ENCODE data around the gene RHBG.

The RHBG gene

DNA sequence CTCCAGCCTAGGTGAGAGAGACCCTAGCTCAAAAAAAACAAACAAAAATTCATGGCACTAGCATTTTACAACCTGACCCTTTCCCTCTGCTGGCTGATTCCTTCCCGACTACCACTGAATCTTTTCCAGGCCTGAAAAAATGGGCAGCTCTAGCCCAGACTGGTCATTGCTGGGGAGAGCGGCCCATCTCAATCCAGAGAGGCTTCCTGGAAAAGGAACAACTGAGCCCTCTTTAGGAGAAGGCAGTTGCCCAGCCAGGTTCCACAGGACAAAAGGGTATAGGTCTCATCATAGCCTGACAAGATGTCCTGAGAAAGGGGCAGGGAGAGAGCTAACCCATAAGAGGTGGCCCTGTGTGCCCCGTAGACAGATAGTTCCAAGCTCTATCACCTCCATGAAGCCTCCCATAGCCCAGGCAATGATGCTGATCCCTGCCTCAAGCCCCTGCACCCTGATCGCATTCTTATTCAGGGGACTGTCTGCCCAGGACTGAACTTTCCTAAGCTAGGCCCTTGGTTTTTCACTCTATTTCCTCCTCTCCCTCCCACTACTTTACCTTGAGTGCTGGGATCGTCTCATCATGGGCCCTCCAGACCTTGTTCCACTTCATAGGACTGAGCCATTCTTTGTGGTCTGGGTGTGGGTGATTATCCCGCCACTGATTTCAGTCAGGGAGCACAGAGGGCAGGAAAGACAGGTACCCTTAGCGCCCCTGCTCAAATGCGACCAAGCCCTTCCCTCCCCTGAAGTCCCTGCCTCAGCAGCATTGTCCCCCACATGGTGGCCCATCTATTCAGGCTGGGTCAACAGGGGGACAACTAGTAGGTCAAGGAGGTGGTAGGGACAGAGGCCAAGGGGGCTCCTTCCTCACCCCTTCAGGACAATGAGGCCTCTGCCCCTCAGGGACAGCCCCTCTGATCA lies 18.2 kb downstream of the RHBG start:
- no peak for DNase-seq

DNA sequence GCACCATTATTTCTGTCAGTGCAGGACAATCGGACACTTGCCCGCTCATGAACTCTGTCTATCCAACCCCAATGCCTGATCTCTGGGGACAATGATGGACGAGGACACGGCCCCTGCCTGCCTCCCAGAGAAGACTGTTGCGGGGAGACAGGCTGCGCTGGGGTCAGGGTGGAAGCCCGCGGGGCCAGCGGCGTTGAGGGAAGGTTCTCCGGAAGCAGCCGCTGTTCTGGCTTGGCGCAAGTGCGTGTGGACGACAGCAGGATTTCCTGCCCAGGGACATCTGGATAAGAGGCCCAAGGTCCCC lies 18.8 kb downstream of the RHBG start:
- no peak for DNase-seq

DNA sequence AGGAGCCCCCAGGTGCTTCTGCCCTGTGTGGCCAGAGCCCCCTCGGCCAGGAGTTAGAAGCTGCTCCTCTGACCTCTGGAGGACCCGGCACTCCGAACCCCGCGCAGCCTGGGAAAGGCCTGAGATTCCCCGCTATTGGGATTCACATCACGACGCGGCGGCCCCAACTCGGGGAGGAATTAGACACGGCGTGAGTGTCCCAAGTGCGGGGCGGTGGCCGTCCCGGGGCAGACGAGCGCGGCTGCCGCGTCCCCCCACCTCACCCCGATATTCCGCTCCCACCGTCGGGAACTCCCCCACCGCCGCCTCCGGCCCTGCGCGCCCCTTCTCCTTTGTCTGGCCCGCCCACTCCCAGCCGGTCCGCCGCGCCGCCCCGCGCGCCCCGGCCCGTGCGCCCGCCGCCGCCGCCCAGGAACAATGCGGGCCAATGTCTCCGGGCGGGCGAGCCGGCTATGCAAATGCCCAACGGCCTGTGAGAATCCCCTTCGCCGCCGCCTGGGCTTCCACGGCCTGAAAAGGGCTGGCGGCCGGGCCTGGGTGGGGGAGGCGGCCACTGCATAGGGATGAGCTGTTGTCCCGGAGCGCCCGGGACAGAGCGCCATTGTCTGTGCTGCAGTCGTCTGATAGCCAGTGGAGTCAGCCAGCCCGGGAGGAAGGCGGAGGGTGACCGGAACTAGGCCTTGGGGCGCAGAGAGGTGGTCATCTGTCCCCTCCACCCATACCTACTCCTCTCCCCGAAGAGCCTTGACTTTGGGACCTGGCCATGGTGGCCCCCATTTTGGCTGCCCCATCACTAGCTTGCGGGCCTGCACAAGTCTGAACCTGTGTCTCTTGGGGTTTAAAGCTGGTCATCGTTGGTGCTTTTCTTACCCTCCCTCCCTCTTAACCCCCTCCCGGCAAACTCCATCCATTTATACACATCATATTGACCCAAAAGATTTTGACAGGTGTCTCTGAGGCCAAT lies 19.4 kb downstream of the RHBG start:
- no peak for DNase-seq

DNA sequence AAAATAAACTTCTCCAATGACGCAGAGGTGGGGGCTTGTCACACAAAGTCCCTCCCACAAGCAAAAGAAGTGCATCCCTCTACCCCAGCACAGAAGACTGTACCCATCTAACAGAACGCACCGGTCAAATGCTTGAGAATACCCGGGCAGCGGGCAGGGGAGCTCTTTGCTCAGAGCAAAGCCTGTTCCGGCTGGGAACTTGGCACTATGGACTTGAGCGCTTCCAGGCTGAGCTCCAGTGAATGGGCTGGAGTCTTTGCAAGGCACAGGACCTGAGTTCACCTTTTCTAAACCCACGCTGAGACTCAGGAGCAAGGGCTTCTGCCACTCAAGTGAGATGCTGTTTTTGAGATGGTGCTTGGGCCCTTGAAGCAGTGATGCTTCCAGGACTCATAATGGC lies 20.3 kb downstream of the RHBG start:
- DNase-seq: no peak

DNA sequence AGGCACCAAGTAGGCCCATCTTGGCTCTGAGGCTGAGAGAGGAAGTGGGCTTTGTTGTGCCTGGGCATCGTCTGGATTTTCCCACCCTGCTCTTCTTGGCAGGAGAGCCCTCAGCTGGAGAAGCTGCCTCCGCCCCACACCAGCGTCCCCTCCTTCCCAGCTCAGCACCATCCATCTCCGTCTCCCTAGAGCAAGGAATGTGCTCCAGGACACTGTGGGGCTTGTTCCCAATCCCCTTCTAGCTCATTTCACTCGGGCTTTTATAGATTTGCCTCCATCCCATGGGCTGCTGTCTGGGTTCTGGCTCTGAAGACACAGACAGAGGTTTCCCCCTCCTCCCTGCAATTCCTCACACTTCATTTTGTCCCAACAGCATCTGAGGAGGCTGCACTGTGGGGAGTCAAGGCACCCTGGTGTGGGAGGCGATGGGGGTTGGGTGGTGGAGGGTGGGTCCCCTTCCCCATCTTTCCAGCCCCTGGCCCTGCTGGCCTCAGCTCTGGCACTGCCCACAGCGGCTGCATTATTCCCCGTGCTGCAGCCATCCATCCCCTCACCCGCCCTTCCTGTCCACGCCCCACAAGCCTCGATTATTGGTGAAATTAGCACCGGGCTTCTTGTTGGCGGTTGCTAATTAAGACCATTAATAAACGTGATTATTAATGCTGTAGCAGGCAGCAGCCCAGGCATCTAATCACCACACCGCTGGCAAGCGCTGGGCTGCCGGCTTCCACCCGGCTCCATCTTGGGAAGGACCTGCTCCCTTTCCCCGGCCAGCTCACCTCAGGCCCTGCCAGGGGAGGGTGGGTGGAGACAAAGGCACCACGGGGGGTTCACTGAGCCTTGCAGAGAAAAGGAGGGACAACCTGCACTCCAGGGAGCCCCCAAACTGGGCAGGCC lies 21.7 kb downstream of the RHBG start:
- DNase-seq: no peak

GRCh38 chr1:156391366-156391677 lies 22.3 kb downstream of the RHBG start:
- DNase-seq: no peak

DNA sequence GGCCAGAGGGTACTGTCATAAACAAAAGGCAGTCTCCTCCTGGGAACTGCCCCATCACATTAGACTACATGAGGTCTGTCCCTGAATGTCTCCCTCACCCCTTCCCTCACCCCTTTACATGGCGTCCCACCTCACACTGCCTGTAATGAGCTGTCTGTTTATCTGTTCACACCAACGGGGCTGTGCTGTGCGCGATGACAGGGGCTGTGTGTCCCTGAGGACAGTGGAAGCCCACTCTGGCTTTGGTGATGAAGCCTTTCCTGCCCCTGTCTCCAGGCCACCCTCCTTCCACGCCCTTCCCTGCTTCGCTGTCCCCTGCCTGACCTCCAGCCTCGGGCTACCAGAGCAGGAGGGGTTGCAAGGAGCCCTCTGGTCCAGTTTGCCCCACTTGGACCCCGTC lies 22.7 kb downstream of the RHBG start:
- no peak for DNase-seq

DNA sequence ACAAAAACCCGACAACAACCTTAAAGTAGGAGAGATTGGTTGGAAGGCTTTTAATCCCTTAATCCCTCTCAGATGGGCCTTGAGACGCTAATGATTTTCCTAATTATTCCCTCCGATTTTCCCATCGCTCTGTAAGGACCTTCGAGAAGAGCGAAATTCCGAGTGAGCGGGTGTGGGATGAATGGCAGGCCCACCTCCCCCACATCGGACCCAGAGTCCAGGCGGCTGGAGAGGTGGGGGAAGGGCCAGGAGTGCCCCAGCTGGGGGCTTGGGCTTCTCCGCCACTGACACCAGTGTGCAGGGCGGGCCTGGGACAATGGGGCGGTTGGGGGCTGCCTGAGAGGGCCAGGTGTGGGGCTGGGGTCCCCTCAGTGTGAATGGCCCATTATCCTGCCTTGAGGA lies 23.4 kb downstream of the RHBG start:
- no peak for DNase-seq

DNA sequence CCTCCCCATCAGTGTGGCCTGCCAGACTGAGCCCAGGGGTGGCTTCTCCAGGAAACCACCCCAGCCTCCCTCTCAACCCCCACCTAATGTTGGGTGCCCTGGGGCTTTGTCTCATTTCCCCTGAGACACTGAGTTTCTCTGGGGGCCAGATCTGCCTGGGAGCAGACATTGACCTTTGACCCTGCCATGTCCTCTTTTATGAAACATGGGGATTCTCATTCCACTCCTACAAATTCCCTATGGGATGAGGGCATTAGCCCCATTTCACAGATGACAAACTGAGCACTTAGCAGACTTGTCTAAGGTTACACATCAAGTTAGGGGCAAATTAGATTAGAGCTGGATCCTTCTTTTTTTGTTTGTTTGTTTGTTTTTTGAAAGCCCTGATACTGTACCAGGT lies 24.1 kb downstream of the RHBG start:
- no peak for DNase-seq

DNA sequence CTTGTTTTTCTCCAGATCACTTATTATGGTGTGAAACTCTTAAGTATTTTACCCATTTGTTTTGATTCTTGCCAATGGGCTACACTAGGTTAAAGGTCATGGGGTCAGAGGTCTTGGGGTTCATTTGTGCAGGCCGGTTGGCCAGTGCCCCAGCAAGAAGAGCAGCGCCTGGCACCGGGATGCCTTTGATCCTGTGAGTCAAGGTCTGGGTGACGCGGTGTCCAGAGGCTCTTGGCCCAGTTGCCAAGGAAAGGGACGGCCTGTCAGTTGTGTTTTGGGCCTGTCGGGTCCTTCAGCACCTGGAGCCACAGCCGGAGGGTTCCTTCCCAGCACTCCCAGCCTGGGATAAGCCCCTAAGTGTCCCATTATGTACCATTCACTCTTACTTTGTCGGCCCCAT lies 25.1 kb downstream of the RHBG start:
- no peak for DNase-seq

DNA sequence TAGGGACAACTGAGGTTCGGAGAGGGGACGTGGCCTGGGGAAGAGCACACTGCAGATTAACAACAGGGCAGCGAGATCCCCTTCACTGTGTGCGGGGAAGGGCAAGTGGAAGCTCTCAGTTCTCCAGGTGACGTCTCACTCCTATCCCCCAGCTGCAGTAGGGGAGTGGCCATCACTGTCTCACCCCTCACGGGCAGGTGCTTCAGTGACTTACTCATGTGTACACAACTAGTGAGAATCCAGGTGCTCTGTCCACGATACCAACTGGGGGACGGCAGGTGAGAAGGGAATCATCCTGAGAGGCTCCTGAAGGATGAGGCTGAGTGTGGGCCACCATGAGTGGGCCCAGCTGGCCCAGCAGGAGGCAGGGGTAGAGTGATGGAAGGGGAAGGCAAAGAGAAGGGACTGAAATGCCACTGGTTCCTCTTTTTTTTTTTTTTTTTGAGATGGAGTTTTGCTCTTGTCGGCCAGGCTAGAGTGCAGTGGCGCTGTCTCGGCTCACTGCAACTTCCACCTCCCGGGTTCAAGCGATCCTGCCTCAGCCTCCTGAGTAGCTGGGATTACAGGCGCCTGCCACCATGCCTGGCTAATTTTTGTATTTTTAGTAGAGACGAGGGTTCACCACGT lies 25.9 kb downstream of the RHBG start:
- no peak for DNase-seq

DNA sequence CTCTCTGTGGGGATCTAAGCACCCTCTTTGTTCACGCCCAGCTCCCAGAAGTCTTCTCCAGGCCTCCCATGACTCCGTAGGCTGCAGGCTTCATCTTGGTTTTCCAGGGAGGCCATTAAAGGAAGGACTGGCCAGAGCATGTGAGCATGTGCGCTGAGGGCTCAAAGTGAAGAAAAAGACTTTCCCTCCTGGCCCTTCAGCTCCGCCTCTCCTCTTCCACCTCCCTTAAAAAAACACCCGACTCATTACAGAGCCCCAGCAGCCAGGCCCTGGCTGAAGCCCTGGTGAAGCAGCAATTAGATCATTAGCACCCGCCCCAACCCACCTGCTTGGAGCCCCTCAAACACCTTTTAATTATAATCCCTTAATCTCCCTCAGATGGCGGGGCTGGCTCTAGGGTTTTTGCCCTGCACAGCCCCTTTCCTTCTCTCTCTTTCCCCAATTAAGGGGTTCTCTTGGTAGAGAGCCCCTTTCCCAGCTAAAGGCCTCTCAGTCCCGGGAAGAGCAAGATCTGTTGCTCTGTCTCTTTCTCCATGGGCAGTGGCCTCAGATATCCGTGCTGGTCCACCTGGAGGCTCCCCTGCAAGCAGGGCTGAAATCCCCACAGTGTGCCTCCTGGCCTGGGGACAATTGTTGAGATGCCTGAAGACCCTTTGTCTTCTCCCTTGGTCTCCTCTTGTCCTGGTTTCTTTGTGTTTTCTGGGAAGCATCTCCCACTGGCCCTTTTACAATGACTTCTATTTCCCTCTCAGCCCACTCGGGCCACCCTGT lies 30.5 kb downstream of the RHBG start:
- no peak for DNase-seq

DNA sequence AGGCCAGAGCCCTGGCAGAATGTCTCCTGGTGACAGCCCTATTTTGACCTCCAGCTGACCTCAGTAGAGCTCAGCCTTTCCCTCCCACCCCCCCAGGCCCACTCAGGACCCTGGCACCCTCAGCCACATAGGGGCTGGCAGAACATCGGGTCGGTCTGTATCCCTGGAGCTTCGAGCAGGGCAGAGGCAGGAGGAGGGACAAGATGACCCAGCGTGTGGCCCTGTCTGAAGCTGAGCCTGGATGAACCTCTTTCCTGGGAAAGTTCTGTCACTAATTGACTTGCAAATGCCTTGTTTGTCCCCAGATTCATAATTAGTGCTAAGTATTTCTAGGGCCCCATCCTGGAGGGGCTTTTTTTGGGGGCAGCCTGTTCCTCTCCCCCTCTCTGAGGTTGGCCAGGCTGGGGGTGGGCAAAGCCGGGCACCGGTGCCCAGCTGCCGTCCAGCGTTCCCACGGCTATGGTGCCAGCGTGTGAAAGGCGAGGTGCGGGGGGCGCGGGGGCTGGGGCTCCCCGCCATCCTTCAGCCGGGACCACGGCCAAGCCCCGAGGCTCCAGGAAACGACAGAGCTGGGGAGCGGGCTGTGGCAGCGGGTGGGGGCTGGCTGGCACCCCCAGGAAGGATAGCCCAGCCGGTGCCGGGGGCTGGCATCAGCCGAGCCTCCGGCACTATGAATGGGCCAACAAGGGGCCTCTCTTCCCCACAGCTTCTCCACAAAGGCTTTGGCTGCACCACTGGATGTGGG lies 31.4 kb downstream of the RHBG start:
- DNase-seq: no peak

- DNase-seq: no peak
Measured at GRCh38 chr1:156401041-156401574, 32.1 kb downstream of the RHBG start.

DNA sequence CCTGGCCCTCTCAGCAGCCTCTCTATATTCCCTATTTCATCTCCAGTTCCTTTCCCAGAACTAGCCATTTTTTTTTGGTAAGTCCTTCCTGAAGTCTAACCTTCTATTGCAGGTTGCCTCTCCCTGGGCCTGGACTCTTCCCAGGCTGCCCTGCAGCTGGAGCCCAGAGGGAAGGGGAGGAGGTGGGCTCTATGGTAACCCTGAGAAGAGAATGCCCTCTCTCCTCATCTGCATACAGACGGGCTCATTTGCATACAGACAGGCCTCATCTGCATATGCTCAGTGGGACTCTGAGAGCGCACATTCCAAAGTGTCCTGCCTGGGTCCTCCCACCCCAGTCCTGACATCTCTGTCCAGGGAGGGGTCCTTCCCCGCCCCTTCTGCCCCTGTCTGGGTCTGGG lies 32.7 kb downstream of the RHBG start:
- DNase-seq: no peak

GRCh38 chr1:156402331-156403020 lies 33.5 kb downstream of the RHBG start:
- DNase-seq: no peak

GRCh38 chr1:156405670-156406069 lies 36.7 kb downstream of the RHBG start:
- no peak for DNase-seq

GRCh38 chr1:156406251-156406650 lies 37.2 kb downstream of the RHBG start:
- DNase-seq: no peak

DNA sequence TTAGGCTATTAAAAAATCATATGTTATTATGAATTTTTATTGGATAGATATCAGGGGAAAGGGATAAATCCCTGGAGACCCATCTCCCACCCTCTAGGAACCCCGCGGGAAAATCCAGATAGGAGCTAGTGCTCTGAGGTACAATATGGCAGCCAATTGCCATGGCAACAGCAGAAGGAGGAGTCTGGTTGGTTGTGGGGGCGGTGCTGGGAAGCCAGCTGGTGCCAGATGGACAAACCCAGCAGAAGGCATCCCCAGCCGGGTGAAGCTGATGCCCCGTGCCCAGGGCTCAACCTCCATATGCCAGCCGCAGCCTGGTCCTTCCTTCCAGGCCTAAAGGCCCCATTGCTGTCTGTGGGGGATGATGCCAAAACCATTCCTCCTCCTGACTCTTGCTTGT lies 38.3 kb downstream of the RHBG start:
- DNase-seq: no peak

DNA sequence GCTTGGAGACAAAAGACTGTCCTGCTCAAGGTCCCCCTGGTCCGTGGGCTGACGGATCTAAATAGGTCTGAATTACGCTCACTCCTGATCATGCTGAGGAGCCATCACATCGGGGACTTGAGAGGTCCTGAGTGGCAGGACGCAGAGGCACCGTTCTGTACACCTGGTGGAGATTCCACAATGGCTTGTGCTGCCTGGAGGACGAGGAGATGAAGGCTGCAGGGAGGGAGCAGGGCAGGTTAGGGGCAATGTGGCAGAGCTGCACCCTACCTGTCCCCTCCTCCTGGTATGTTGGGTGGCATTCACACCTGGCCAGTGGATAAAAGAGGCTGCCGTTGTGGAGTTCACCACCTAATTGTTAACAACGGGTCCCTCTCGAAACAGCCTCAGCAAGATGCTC lies 38.7 kb downstream of the RHBG start:
- no peak for DNase-seq
